Panc1 (cell line): Measurements from ENCODE around the gene PRRT1B. TPM values are rescaled to one million over a fixed set of nuclear protein-coding genes. Genes with fewer than 3 reads are reported as not detected.

ENCODE experiments used
- ATAC-seq: fragments of 200-7000 bp; cut with Tn5 transposase; 2 replicates; pipeline ENCODE4 v1.9.1; 2020; ENCODE audit warnings: mild to moderate bottlenecking, moderate library complexity
- BruUV-seq: library from RNA; stranded (reverse); fragments of 400-500 nt; replicated peaks from 2 replicates; lab custom pipeline; 2021; lab: Mats Ljungman, UMichigan
- CTCF ChIA-PET: fragments of 300-600 bp; sonication (Branson Sonifier 250); formaldehyde crosslinking; loops from one replicate; lab custom pipeline; 2022; ENCODE audit warnings: antibody characterized with exemption; lab: Charles Lee
- POLR2A ChIA-PET: fragments of 300-600 bp; sonication (Branson Sonifier 250); formaldehyde crosslinking; loops from one replicate; lab custom pipeline; 2022; ENCODE audit warnings: antibody characterized with exemption; lab: Charles Lee
- DNase-seq: peaks from one replicate; pipeline ENCODE4 v3.0.0-alpha.2; 2010; ENCODE audit warnings: low read depth, low spot score
- H3K27ac ChIP-seq: 2 replicates; pipeline ENCODE4 v1.5.1; 2011; ENCODE audit warnings: mild to moderate bottlenecking, low read length, inconsistent platforms
- H3K27me3 ChIP-seq: fragments of 200-500 bp; sonication (Bioruptor generic); 2 replicates; pipeline ENCODE4 v1.6.0; 2014; ENCODE audit warnings: low read length, inconsistent platforms; ENCODE audit not compliant: control insufficient read depth, insufficient read depth
- H3K36me3 ChIP-seq: fragments of 200-500 bp; sonication (Bioruptor generic); 2 replicates; pipeline ENCODE4 v1.5.1; 2014; ENCODE audit warnings: inconsistent platforms, mild to moderate bottlenecking, low read length, moderate library complexity; ENCODE audit not compliant: control insufficient read depth, insufficient read depth
- H3K4me1 ChIP-seq: 2 replicates; pipeline ENCODE4 v1.5.1; 2011; ENCODE audit warnings: inconsistent platforms, mild to moderate bottlenecking, low read length, moderate library complexity; ENCODE audit not compliant: control insufficient read depth, insufficient read depth
- H3K4me3 ChIP-seq, 2 experiments: 2 replicates each; pipeline ENCODE4 v1.5.1; 2011 to 2012; ENCODE audit warnings: low read depth in 2 of 2, low read length in 2 of 2, mild to moderate bottlenecking in 2 of 2, inconsistent platforms in 1 of 2, moderate library complexity in 1 of 2
- H3K9me3 ChIP-seq: fragments of 200-500 bp; sonication (Bioruptor generic); 2 replicates; pipeline ENCODE4 v1.5.1; 2014; ENCODE audit warnings: low read depth, mild to moderate bottlenecking, inconsistent platforms, low read length, moderate library complexity; ENCODE audit not compliant: control insufficient read depth, insufficient read depth
- POLR2AphosphoS5 ChIP-seq: IDR thresholded peaks from 2 replicates; pipeline ENCODE4 v1.6.1; 2012; ENCODE audit warnings: mild to moderate bottlenecking, low read depth, low read length, moderate library complexity
- SIN3A ChIP-seq: IDR thresholded peaks from 2 replicates; pipeline ENCODE4 v1.6.1; 2012; ENCODE audit warnings: low read depth, mild to moderate bottlenecking, low read length, moderate library complexity, borderline replicate concordance; ENCODE audit not compliant: insufficient read depth
- TCF7L2 ChIP-seq: IDR thresholded peaks from 2 replicates; pipeline ENCODE4 v1.6.1; 2011; ENCODE audit warnings: mild to moderate bottlenecking, low read depth, low read length, inconsistent platforms
- in situ Hi-C: cut with HindIII; loops from 2 replicates; pipeline ENCODE4 v1.10.0; 2016; ENCODE audit warnings: low sequenced_read_pairs, low pct_unique_long_range_greater_than_20kb
- intact Hi-C: fragments of 100-400 bp; cut with micrococcal nuclease; formaldehyde crosslinking; loops from one replicate; pipeline ENCODE4 v1.10.0; 2022; ENCODE audit not compliant: unreplicated experiment
- total RNA-seq: library from RNA; stranded (reverse); gene quantifications from one replicate; pipeline ENCODE4 v1.2.1, GENCODE V29; 2021; ENCODE audit not compliant: unreplicated experiment
- TF ChIP-seq, protein P1 (sequence below): fragments of 450-650 bp; IDR thresholded peaks from 2 replicates; pipeline ENCODE4 v1.5.1; 2017; ENCODE audit warnings: mild to moderate bottlenecking
- TF ChIP-seq, protein P2 (sequence below), 2 experiments: IDR thresholded peaks; 2 replicates each; pipeline ENCODE4 v1.6.1; 2011 to 2012; ENCODE audit warnings: low read depth in 2 of 2, control low read depth in 1 of 2, low read length in 1 of 2, mild to moderate bottlenecking in 1 of 2, moderate library complexity in 1 of 2; ENCODE audit not compliant: insufficient read depth in 1 of 2

The PRRT1B gene
- total RNA-seq, 1 experiment from 2014 or later, result 1.1 TPM

- CTCF ChIA-PET, result interaction anchor here (0.6 kb wide), 1 partner anchor 181 kb away, joined by 6 read pairs; no protein-coding TSS in a partner anchor
- POLR2A ChIA-PET, result no interaction called here
- in situ Hi-C loops (no loop called here), intact Hi-C loops (no loop called here)
- ATAC-seq (no peak), DNase-seq (no peak)
- Histone ChIP-seq H3K4me1 (peaks cover 10% of the 10 kb centered on the region), H3K27me3 (no peaks in the 10 kb centered on the region), H3K9me3 (no peaks in the 10 kb centered on the region), H3K4me3 (peak overlapping the region; percentile 66 to 68), H3K27ac (peak overlapping the region; percentile 69), H3K36me3 (no peaks in the 10 kb centered on the region)
- TF ChIP-seq SIN3A, result no peak
- TF ChIP-seq, protein P1, sequence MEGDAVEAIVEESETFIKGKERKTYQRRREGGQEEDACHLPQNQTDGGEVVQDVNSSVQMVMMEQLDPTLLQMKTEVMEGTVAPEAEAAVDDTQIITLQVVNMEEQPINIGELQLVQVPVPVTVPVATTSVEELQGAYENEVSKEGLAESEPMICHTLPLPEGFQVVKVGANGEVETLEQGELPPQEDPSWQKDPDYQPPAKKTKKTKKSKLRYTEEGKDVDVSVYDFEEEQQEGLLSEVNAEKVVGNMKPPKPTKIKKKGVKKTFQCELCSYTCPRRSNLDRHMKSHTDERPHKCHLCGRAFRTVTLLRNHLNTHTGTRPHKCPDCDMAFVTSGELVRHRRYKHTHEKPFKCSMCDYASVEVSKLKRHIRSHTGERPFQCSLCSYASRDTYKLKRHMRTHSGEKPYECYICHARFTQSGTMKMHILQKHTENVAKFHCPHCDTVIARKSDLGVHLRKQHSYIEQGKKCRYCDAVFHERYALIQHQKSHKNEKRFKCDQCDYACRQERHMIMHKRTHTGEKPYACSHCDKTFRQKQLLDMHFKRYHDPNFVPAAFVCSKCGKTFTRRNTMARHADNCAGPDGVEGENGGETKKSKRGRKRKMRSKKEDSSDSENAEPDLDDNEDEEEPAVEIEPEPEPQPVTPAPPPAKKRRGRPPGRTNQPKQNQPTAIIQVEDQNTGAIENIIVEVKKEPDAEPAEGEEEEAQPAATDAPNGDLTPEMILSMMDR, result no peak
- no peak for TF ChIP-seq TCF7L2
- TF ChIP-seq, protein P2, sequence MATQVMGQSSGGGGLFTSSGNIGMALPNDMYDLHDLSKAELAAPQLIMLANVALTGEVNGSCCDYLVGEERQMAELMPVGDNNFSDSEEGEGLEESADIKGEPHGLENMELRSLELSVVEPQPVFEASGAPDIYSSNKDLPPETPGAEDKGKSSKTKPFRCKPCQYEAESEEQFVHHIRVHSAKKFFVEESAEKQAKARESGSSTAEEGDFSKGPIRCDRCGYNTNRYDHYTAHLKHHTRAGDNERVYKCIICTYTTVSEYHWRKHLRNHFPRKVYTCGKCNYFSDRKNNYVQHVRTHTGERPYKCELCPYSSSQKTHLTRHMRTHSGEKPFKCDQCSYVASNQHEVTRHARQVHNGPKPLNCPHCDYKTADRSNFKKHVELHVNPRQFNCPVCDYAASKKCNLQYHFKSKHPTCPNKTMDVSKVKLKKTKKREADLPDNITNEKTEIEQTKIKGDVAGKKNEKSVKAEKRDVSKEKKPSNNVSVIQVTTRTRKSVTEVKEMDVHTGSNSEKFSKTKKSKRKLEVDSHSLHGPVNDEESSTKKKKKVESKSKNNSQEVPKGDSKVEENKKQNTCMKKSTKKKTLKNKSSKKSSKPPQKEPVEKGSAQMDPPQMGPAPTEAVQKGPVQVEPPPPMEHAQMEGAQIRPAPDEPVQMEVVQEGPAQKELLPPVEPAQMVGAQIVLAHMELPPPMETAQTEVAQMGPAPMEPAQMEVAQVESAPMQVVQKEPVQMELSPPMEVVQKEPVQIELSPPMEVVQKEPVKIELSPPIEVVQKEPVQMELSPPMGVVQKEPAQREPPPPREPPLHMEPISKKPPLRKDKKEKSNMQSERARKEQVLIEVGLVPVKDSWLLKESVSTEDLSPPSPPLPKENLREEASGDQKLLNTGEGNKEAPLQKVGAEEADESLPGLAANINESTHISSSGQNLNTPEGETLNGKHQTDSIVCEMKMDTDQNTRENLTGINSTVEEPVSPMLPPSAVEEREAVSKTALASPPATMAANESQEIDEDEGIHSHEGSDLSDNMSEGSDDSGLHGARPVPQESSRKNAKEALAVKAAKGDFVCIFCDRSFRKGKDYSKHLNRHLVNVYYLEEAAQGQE (IDR thresholded peaks at IDR 0.05; ENCODE audit: insufficient read depth in 1 of 2, low read depth in 2 of 2, low read length in 1 of 2), result no peak
- no peak for TF ChIP-seq POLR2AphosphoS5
- no TSS peak for BruUV-seq
Measured at GRCh38 chr9:131529597-131530545, 15.5 kb upstream of the PRRT1B start.

DNA sequence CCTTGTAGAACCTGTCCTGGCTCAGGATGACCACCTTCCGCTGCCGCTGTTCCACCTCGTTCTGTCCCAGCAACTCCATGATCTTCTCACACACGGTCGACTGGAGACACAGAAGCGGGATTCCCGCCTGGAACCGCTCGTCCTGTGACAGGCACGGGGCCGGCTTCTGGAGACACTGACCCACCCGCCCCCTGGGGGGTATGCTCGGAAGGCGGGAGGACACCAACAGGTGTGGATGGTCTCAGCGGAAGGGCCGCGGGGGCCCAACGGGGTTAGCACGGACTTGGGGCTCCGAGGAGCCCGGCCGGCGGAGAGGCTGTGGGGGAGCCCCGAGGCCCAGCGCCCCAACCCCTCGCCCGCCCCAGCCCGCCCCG is 14.8 kb upstream of the PRRT1B start:
- BruUV-seq, result no TSS peak
- ChIA-PET POLR2A (no interaction called here), CTCF (no interaction called here)
- no peaks in the 10 kb centered on the region for H3K9me3 ChIP-seq
- DNase-seq (no peak), ATAC-seq (peak; percentile 54)
- H3K27me3 ChIP-seq, result no peaks in the 10 kb centered on the region
- no peaks in the 10 kb centered on the region for H3K36me3 ChIP-seq
- peak overlapping the region; percentile 69 for H3K27ac ChIP-seq
- H3K4me3 ChIP-seq, result peak overlapping the region; percentile 66 to 68
- intact Hi-C loops (no loop called here), in situ Hi-C loops (no loop called here)
- TF ChIP-seq POLR2AphosphoS5, result no peak
- no peak for TF ChIP-seq SIN3A
- no peak for TF ChIP-seq TCF7L2
- TF ChIP-seq, protein P1, result no peak; the same call in 1 of the 2 replicates
- TF ChIP-seq, protein P2 (IDR thresholded peaks at IDR 0.05; ENCODE audit: insufficient read depth in 1 of 2, low read depth in 2 of 2, low read length in 1 of 2), result no peak
- H3K4me1 ChIP-seq, result peaks cover 11% of the 10 kb centered on the region
